NB4 (cell line): ENCODE data around the gene CNNM2.

Experiments
- MYC ChIP-seq: IDR thresholded peaks from 2 replicates; pipeline ENCODE4 v1.6.1; 2011; ENCODE audit warnings: low read depth, low read length
- POLR2A ChIP-seq: IDR thresholded peaks from 2 replicates; pipeline ENCODE4 v1.6.1; 2011; ENCODE audit warnings: mild to moderate bottlenecking; ENCODE audit not compliant: insufficient read length; ENCODE audit errors: extremely low read depth
- TF ChIP-seq, protein P1 (sequence below): IDR thresholded peaks from one replicate; pipeline ENCODE4 v1.5.1; 2012; ENCODE audit warnings: low read depth, low read length
- TF ChIP-seq, protein P2 (sequence below): IDR thresholded peaks from 2 replicates; pipeline ENCODE4 v1.6.1; 2011; ENCODE audit warnings: low read depth, low read length

DNA sequence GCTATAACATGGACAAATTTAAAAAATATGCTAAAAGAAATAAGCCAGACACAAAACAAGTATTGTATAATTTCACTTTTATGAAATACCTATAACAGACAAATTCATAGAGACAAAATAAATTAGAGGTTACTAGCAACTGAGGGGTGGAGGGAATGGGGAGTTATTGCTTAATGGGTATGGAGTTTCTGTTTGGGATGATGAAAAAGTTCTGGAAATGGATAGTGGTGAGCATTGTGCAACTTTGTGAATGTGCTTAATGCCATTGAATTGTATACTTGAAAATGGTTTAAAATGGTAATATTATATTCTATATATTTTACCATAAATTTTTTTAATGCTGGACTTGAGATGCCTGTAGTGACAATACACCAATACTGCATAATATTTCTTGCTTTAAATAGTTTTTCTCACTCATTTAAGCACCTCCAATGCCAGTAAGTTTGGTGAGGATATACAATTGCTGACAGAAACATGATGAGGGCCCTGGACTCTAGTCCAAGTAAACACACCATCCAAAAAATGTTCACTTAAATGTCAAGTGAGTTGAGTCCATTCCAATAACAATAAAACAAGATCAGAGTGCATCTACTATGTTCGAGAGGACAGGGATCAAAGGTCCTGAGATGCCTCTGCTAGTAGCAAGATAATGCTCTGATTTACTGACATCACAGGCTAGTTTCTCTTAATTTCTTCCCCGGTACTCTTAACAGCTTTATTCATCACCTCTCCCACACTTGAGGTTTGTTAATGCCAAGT is 203.1 kb downstream of the CNNM2 start:
- TF ChIP-seq, protein P1, sequence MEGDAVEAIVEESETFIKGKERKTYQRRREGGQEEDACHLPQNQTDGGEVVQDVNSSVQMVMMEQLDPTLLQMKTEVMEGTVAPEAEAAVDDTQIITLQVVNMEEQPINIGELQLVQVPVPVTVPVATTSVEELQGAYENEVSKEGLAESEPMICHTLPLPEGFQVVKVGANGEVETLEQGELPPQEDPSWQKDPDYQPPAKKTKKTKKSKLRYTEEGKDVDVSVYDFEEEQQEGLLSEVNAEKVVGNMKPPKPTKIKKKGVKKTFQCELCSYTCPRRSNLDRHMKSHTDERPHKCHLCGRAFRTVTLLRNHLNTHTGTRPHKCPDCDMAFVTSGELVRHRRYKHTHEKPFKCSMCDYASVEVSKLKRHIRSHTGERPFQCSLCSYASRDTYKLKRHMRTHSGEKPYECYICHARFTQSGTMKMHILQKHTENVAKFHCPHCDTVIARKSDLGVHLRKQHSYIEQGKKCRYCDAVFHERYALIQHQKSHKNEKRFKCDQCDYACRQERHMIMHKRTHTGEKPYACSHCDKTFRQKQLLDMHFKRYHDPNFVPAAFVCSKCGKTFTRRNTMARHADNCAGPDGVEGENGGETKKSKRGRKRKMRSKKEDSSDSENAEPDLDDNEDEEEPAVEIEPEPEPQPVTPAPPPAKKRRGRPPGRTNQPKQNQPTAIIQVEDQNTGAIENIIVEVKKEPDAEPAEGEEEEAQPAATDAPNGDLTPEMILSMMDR: no peak
- no peak for TF ChIP-seq POLR2A
- TF ChIP-seq, protein P2, sequence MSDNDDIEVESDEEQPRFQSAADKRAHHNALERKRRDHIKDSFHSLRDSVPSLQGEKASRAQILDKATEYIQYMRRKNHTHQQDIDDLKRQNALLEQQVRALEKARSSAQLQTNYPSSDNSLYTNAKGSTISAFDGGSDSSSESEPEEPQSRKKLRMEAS: no peak
- TF ChIP-seq MYC: no peak
